DMS79 (cell line): ENCODE measurements around the gene RAB38.

Experiments used
- DNase-seq: peaks from one replicate; lab custom pipeline; 2025; lab: John Stamatoyannopoulos, UW

The RAB38 gene

DNA sequence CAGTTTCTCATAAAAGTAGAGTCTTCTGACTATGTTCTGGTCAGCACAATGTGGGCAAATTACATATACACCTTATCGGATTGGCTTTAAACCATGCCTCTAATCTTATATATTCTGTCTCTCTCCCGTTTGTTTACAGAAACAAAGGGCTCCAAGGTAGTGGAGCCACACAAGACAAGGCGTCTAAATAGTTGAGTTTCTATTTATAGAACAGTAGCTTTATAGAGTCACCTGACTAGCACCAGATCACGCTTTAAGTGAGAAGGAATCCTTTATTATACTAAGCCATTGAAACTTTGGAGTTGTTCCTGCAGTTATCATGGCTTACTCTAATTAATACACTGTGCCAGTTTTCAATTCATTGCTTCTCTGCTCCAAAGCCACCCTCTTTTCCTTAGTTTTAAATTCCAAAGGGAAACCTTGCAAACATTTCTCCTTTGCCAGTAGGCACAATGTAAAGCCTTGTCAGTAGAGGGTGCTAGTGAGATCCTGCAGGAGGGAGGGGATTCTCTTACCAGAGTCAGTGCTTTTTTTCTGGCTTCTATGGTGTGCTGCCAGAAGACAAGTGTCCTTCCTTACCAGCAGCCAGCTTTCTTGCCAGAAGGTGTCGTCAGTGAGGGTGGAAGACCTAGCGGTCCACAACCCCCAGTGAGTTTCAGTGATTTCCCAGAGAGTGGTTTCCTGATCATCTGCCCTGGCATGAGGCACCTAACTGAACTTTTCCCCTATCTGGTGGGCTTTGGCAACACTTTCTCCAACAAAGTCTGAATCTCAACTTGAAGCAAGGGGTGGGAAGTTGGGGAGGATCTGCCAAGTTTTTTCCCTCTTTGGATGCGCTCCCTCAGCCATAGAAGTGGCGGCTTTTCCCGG lies 71.7 kb downstream of the RAB38 start:
- DNase-seq, result no peak

DNA sequence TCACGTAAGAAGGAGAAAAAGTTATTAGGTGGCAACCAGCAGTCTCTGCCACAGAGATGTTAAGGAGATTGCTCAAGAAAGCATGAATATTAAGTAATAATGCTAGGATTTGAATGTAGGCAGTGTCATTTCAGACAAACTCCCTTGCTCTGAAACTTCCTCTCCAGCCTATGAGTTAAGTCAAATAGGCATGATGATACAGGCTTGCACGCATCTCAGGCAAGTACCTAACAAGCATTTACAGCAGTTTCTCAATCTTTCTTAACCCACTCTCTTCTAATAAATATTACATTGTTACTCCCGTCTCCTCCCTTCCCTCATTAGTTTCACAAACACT lies 72.7 kb downstream of the RAB38 start:
- DNase-seq, result no peak

DNA sequence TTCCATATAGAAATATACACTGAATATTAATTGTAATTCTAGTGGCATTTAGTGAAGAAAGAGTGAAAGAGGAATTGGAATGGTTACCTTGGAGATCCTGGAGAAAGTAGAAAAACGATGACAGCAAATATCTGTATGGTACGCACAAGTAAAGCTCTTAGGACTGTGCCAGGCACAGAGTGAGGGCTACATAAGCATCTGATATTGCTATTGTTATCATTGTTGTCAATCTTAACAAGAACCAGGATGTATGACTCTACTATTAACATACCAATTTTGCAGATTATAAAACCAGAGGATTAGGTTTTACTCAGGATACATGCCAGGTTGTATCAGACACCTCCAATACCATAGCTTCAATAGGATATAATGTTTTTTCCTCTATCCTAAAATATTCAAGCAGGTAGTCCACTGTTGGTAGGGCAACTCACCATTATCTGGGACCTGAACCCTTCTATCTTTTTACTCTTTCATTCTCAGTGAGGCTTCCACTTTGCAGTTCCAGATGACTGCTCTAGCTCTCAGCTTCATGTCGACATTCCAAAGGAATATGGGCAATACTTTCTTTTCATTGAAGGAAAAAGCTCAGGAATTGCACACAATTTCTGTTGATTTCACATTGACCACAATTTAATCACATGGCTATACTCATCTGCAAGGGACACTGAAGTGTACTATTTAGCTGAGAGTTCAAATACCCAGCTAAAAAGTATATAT lies 73.2 kb downstream of the RAB38 start:
- no peak for DNase-seq

DNA sequence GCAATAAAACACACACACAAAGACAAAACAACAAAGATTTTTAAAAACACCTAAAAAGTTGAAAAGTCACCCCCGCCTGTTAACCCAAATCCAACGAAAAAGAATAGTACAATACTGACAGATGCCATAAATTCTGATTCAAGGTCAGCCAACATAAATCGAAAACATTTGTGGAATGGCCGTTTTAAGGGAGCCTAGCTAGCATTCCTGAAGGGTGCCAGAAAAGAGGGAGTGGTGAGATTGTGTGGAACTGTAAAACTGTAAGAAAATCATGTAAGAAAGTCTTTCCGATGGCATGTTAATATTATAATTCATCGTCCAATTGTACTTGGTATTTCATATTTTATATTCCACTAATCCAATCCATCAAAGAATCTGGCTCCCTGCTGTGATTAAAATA lies 75.1 kb downstream of the RAB38 start:
- DNase-seq, result no peak

DNA sequence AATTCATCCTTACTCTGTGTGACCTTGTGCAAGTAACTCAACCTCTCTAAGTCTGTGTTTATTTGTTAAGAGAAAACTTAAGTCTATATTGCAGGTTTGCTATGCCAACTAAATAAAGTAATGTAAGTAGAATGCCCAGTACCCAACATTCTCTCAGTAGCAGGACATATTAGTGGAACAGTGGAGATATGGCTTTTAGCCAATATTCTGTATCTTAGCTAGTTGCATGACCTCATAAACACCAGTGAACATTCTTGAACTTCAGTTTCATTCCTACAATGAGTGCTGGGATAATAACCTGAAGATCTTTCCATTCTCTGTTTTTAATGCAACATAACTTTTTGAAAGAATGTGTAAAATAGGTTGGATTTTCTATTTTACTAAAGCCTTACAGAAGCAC lies 77.0 kb downstream of the RAB38 start:
- DNase-seq, result no peak

DNA sequence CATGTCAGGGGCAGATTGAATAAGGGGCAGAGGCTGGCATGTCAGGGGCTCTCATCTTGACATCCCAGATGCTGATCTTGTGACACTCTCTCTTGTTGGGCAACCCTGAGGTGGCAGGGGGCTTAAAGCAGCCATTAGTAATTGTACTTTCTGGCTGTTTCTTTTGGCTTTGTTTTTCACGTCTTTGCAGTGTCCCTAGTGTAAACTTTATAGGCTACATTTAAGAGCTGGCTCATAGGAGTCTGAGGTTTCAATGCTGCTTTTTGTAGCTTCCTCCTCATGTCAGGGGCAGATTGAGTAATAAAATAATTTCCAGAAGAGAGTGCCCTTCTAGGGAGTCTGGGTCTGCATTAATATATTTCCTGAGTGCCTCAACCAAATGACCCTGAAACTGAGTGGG lies 86.1 kb downstream of the RAB38 start:
- DNase-seq, result no peak

DNA sequence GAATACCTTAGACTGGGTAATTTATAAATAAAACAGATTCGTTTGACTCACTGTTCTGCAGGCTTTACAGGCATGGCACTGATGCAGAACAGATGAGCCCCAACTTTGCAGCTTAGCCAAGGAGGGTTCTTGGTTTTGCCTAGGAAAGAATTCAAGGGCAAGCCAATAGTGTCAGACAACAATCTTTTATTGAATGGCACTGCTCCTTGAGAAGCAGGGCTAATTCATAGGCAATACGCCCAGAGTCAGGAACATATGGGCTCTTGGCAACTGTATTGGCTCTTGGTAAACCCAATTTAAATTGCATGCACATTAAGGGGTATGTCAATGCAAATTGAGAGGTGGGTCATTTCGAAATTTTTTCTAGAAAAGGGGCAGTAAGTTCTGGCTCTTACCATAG lies 87.9 kb downstream of the RAB38 start:
- no peak for DNase-seq

DNA sequence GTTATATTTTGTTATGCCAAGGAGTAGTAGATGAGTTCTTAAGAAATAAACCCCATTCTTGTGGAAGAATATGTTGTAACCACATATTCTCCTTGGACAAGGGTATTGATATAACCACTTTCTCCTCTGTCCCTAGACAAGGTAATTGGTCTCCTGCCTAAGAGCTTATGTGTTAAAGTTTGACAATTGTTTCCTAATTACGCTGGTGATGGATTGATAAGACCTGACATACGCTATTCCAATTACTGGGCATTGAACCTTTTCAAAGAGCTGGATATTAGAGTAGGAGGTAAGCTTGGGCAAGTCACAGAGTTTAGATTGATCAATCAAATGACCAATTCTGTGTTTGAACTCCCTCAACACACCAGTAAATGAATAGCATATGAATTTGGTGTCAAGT lies 88.9 kb downstream of the RAB38 start:
- DNase-seq, result no peak

DNA sequence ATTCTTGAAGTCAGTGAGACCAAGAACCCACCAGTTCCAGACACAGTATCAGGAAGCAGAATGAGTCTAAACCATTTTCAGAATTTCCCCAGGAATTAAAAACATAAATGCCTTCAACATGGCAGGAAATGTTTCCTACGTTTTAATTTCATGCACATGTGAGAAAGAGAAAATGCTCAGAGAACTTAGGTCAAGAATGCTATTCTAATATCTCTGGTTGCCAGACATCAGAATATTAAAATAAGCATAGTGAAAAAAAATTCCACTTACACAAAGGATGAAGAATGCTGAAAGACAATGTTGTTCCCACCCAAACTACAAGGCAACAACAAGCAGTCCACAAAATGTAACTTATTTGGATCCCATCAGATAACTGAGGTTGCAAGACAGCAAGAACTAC lies 104.8 kb downstream of the RAB38 start:
- DNase-seq, result no peak

DNA sequence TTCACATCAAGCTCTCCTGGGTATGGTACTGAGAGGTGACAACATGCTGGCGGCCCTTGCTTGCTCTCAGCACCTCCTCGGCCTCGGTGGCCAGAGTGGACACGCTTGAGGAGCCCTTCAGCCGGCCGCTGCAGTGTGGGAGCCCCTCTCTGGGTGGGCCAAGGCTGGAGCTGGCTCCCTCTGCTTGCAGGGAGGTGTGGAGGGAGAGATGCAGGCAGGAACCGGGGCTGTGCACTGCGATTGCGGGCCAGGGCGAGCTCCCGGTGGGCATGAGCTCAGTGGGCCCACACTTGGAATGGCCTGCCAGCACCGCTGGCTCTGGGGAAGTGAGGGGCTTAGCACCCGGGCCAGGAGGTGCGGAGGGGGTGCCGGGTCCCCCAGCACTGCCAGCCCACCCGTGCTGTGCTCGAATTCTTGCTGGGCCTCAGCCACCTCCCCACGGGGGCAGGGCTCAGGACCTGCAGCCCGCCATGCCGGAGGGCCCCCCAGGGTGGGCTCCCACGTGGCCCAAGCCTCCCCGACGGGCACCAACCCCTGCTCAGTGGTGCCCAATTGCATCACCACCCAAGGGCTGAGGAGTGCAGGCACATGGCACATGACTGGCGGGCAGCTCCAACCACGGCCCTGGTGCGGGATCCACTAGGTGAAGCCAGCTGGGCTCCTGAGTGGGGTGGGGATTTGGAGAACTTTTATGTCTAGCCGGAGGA lies 106.2 kb downstream of the RAB38 start:
- no peak for DNase-seq

DNA sequence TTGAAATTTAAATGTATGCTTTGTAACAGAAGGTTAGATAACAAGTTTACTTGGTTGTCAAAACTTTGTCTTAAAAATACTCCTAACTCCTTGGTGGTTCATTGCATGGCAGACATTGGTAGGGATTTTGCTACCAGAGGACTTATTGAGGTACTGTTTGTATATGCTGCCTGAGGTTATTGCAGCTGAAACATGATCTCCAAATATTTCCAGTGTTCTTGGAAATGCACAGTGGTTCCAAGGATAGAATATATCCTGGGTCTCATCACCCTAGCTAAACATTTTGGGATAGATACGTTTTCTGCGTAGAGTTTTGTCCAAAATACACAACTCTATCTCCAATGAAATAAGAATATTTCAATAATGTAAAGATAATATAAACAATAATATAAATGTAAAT lies 109.2 kb downstream of the RAB38 start:
- DNase-seq, result no peak

DNA sequence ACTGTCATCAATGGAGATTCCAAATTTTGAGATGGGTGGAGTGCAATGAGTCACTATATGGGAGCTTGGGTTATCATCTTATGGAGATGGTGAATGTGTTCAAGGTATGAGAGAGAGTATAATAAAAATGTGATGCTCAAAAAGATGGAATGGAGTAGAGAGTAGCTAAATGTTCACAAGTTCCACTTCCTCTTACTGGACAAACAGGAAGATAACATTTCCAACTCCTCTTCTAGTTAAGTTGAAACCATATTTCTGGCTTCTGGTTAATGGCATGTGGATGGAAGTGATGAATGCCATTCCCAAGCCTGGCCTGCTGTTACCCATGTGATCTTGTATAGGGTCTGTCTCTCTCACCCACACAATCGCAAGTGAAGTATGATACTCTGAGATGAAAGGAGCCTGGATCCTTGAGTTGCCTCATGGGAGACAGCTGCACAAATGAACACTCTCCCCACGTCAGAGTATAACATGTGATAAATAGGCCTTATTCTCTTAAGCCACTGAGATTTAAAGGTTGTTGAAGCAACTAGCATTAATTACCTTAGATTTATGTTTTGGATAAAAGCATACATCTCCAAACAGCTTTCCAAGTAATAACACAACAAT lies 111.0 kb downstream of the RAB38 start:
- DNase-seq, result no peak
